IgD-negative memory B cell (primary cell): Measurements from ENCODE around the gene MAPK7. TPM values are rescaled to one million over a fixed set of nuclear protein-coding genes. Genes with fewer than 3 reads are reported as not detected.

Experiments
- H3K27ac Mint-ChIP-seq, 3 donors: one replicate each; pipeline ENCODE4 v1.8.0; 2020 to 2022; ENCODE audit warnings: mild to moderate bottlenecking in 3 of 3, mixed read lengths in 3 of 3, moderate library complexity in 1 of 3
- H3K27me3 Mint-ChIP-seq: one replicate; pipeline ENCODE4 v1.8.0; 2021; ENCODE audit warnings: mixed read lengths
- H3K36me3 Mint-ChIP-seq: one replicate; pipeline ENCODE4 v1.8.0; 2020; ENCODE audit warnings: mild to moderate bottlenecking, mixed read lengths
- H3K4me1 Mint-ChIP-seq, 3 donors: one replicate each; pipeline ENCODE4 v1.8.0; 2020 to 2022; ENCODE audit warnings: mixed read lengths in 3 of 3, mild to moderate bottlenecking in 1 of 3
- H3K4me3 Mint-ChIP-seq, 4 donors: one replicate each; pipeline ENCODE4 v1.8.0; 2020 to 2022; ENCODE audit warnings: mild to moderate bottlenecking in 4 of 4, mixed read lengths in 4 of 4, moderate library complexity in 3 of 4
- H3K9me3 Mint-ChIP-seq, 3 donors: one replicate each; pipeline ENCODE4 v1.8.0; 2020 to 2021; ENCODE audit warnings: mixed read lengths in 3 of 3, mild to moderate bottlenecking in 1 of 3
- polyA plus RNA-seq: library from polyadenylated mRNA; unstranded; fragments of 300-500 nt; fragmentation: Illumina TruSeq; gene quantifications from one replicate; pipeline ENCODE4 v1.2.3, GENCODE V29; 2021

MAPK7 gene
- polyA plus RNA-seq, 1 donor from 2014 or later = 10.8 TPM

GRCh38 chr17:19386051-19386929 lies 8.0 kb downstream of the MAPK7 start:
- Mint-ChIP-seq H3K27ac (peak overlapping the region in 1 of 3 donors; percentile 39), H3K4me1 (peaks cover 0 to 2% (median 0%) of the 10 kb centered on the region in 3 donors), H3K27me3 (peaks cover 8% of the 10 kb centered on the region), H3K9me3 (no peaks in the 10 kb centered on the region), H3K4me3 (no peak overlapping the region), H3K36me3 (peaks cover 7% of the 10 kb centered on the region)

- H3K27me3 Mint-ChIP-seq = peaks cover 8% of the 10 kb centered on the region
- peaks cover 0 to 2% (median 0%) of the 10 kb centered on the region in 3 donors for H3K4me1 Mint-ChIP-seq
- peaks cover 7% of the 10 kb centered on the region for H3K36me3 Mint-ChIP-seq
- H3K4me3 Mint-ChIP-seq = no peak within 1 kb of the TSS
- no peaks in the 10 kb centered on the region for H3K9me3 Mint-ChIP-seq
- peak within 1 kb of the TSS in 1 of 3 donors; percentile 39 for H3K27ac Mint-ChIP-seq
Measured at GRCh38 chr17:19386974-19387920, 8.9 kb downstream of the MAPK7 start, which contains the start of gene MFAP4. Gene MFAP4 (minus strand): TSS chr17:19387190. CDS start chr17:19387155, 35 bp downstream.

- Mint-ChIP-seq H3K36me3 (peaks cover 10% of the 10 kb centered on the region), H3K27ac (no peak overlapping the region), H3K4me1 (peaks cover 0 to 2% (median 0%) of the 10 kb centered on the region in 3 donors), H3K4me3 (no peak overlapping the region), H3K9me3 (no peaks in the 10 kb centered on the region), H3K27me3 (peaks cover 8% of the 10 kb centered on the region)
Measured at GRCh38 chr17:19387921-19388521, 9.7 kb downstream of the MAPK7 start.

GRCh38 chr17:19388791-19389785 lies 10.8 kb downstream of the MAPK7 start:
- H3K27ac Mint-ChIP-seq = peak overlapping the region in 1 of 3 donors; percentile 18
- H3K4me1 Mint-ChIP-seq = peaks cover 0 to 2% (median 0%) of the 10 kb centered on the region in 3 donors
- H3K4me3 Mint-ChIP-seq = no peak overlapping the region
- H3K27me3 Mint-ChIP-seq = peaks cover 8% of the 10 kb centered on the region
- H3K36me3 Mint-ChIP-seq = peaks cover 9% of the 10 kb centered on the region
- H3K9me3 Mint-ChIP-seq = no peaks in the 10 kb centered on the region

GRCh38 chr17:19390951-19391350 lies 12.7 kb downstream of the MAPK7 start:
- no peak overlapping the region for H3K4me3 Mint-ChIP-seq
- no peaks in the 10 kb centered on the region for H3K9me3 Mint-ChIP-seq
- peaks cover 8% of the 10 kb centered on the region for H3K36me3 Mint-ChIP-seq
- H3K27ac Mint-ChIP-seq = no peak overlapping the region
- no peaks in the 10 kb centered on the region for H3K4me1 Mint-ChIP-seq
- H3K27me3 Mint-ChIP-seq = peaks cover 6% of the 10 kb centered on the region

- Mint-ChIP-seq H3K9me3 (no peaks in the 10 kb centered on the region), H3K4me1 (no peaks in the 10 kb centered on the region), H3K4me3 (no peak overlapping the region), H3K27ac (no peak overlapping the region), H3K27me3 (peaks cover 6% of the 10 kb centered on the region), H3K36me3 (peaks cover 8% of the 10 kb centered on the region)
Measured at GRCh38 chr17:19391432-19391831, 13.1 kb downstream of the MAPK7 start.

- H3K27ac Mint-ChIP-seq = no peak overlapping the region
- H3K4me1 Mint-ChIP-seq = no peaks in the 10 kb centered on the region
- no peak overlapping the region for H3K4me3 Mint-ChIP-seq
- no peaks in the 10 kb centered on the region for H3K9me3 Mint-ChIP-seq
- peaks cover 6% of the 10 kb centered on the region for H3K27me3 Mint-ChIP-seq
- H3K36me3 Mint-ChIP-seq = peaks cover 8% of the 10 kb centered on the region
Measured at GRCh38 chr17:19392303-19392702, 14.0 kb downstream of the MAPK7 start.

GRCh38 chr17:19397556-19398041 lies 19.3 kb downstream of the MAPK7 start:
- H3K27ac Mint-ChIP-seq = no peak overlapping the region
- H3K27me3 Mint-ChIP-seq = peaks cover 3% of the 10 kb centered on the region
- H3K4me3 Mint-ChIP-seq = no peak overlapping the region
- peaks cover 4% of the 10 kb centered on the region for H3K36me3 Mint-ChIP-seq
- H3K9me3 Mint-ChIP-seq = no peaks in the 10 kb centered on the region
- H3K4me1 Mint-ChIP-seq = no peaks in the 10 kb centered on the region

- Mint-ChIP-seq H3K9me3 (peaks cover 0 to under 1% (median 0%) of the 10 kb centered on the region in 3 donors), H3K36me3 (peaks cover 3% of the 10 kb centered on the region), H3K27ac (no peak overlapping the region), H3K4me1 (no peaks in the 10 kb centered on the region), H3K4me3 (no peak overlapping the region), H3K27me3 (peaks cover 3% of the 10 kb centered on the region)
Measured at GRCh38 chr17:19398301-19399181, 20.2 kb downstream of the MAPK7 start.

GRCh38 chr17:19399750-19400450 lies 21.6 kb downstream of the MAPK7 start:
- peaks cover 3% of the 10 kb centered on the region for H3K27me3 Mint-ChIP-seq
- H3K4me3 Mint-ChIP-seq = no peak overlapping the region
- H3K4me1 Mint-ChIP-seq = no peaks in the 10 kb centered on the region
- no peaks in the 10 kb centered on the region for H3K36me3 Mint-ChIP-seq
- peak overlapping the region in 1 of 3 donors; percentile 39 for H3K27ac Mint-ChIP-seq
- H3K9me3 Mint-ChIP-seq = peaks cover 0 to 3% (median 0%) of the 10 kb centered on the region in 3 donors

- no peaks in the 10 kb centered on the region for H3K36me3 Mint-ChIP-seq
- H3K27ac Mint-ChIP-seq = no peak overlapping the region
- no peak overlapping the region for H3K4me3 Mint-ChIP-seq
- no peaks in the 10 kb centered on the region for H3K4me1 Mint-ChIP-seq
- peaks cover 0 to 3% (median 0%) of the 10 kb centered on the region in 3 donors for H3K9me3 Mint-ChIP-seq
- H3K27me3 Mint-ChIP-seq = peaks cover 3% of the 10 kb centered on the region
Measured at GRCh38 chr17:19401321-19402010, 23.2 kb downstream of the MAPK7 start.

- no peaks in the 10 kb centered on the region for H3K36me3 Mint-ChIP-seq
- no peak overlapping the region for H3K27ac Mint-ChIP-seq
- peaks cover 0 to 3% (median 0%) of the 10 kb centered on the region in 3 donors for H3K9me3 Mint-ChIP-seq
- H3K27me3 Mint-ChIP-seq = peaks cover 3% of the 10 kb centered on the region
- no peak overlapping the region for H3K4me3 Mint-ChIP-seq
- H3K4me1 Mint-ChIP-seq = no peaks in the 10 kb centered on the region
Measured at GRCh38 chr17:19402171-19402570, 23.9 kb downstream of the MAPK7 start.
